ENCODE measurements around the gene CFAP45. TPM values are rescaled to one million over a fixed set of nuclear protein-coding genes. Genes with fewer than 3 reads are reported as not detected.

CFAP45 gene
- total and polyA plus RNA-seq, 2 of the 8 experiments (the other 6 are each of a cell fraction or from before 2014, with no cell fraction given) = 0.05 TPM; not detected in 1

DNA sequence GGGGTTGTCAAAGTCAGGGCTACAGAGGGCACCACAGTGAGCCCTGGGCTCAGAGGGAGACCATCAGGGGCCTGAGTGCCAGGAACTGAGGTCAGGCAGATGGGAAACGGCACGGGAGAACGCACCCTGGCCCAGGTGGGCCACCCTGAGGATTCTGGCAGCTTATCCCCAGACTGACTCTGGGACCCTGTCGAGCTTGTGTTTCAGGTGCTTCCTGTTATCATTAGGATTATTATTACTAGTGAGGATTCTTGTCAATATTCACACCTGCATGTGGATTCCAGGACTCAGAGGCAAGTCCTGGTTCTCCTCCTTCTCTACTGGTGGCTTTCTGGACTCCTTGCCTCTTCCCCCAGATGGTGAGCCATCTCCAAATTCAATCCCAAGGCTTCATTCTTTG lies 52.7 kb downstream of the CFAP45 start (continued):
- TF ChIP-seq USF2 (IDR thresholded peaks at IDR 0.05; ENCODE audit: low read length) (no peak), ZNF274 (IDR thresholded peaks at IDR 0.05; ENCODE audit: borderline replicate concordance, extremely low read depth, low read length) (no peak), YY1 (IDR thresholded peaks at IDR 0.05; ENCODE audit: low read depth, low read length) (no peak), CHD1 (IDR thresholded peaks at IDR 0.05; ENCODE audit: low read depth, low read length) (no peak), SIN3A (conservative IDR thresholded peaks at IDR 0.05 in 1 of 2, IDR thresholded peaks at IDR 0.05 in 1 of 2; ENCODE audit: low read depth in 1 of 2, low read length in 2 of 2) (no peak), CHD2 (IDR thresholded peaks at IDR 0.05; ENCODE audit: low read length) (no peak), HDAC2 (IDR thresholded peaks at IDR 0.05; ENCODE audit: borderline replicate concordance in 1 of 2, low read depth in 2 of 2, low read length in 2 of 2) (no peak), RBBP5 (IDR thresholded peaks at IDR 0.05; ENCODE audit: borderline replicate concordance, low read depth, low read length) (no peak)

Data from H1 (cell line).